SK-N-SH (cell line): ENCODE results near the gene ATP6V1G2. TPM values are rescaled to one million over a fixed set of nuclear protein-coding genes. Genes with fewer than 3 reads are reported as not detected.

Experiments used
- CTCF ChIA-PET: fragments of 300-600, 350-600 bp; formaldehyde crosslinking; extraction: SDS; loops from one replicate; lab custom pipeline; 2021; lab: Yijun Ruan, JAX
- POLR2A ChIA-PET: fragments of 350-600 bp; sonication (Branson Sonifier 250); formaldehyde crosslinking; extraction: SDS; loops from one replicate; lab custom pipeline; 2020; ENCODE audit warnings: antibody characterized with exemption, inconsistent platforms; lab: Yijun Ruan, JAX
- DNase-seq: peaks from one replicate; pipeline ENCODE4 v3.0.0; 2012
- H2AFZ ChIP-seq: fragments of 200-600 bp; sonication (generic); 2 replicates; pipeline ENCODE4 v1.8.1; 2016; ENCODE audit warnings: antibody characterized with exemption, mild to moderate bottlenecking, low read depth
- H3F3A ChIP-seq: fragments of 200-600 bp; sonication (generic); replicated peaks from 2 replicates; pipeline ENCODE3; 2016; ENCODE audit warnings: antibody characterized with exemption, mild to moderate bottlenecking; ENCODE audit not compliant: insufficient read depth
- H3K27ac ChIP-seq, 2 experiments: fragments of 200-500 bp in 1 of 2; fragments of 200-600 bp in 1 of 2; sonication (Bioruptor generic) in 1 of 2; sonication (generic), shearing (Covaris generic) in 1 of 2; 2 replicates each; pipeline versions ENCODE4 v1.5.1 to v1.6.1; 2014 to 2016; ENCODE audit warnings: low read depth in 2 of 2, inconsistent platforms in 1 of 2, low read length in 1 of 2, mild to moderate bottlenecking in 1 of 2, mixed read lengths in 1 of 2
- H3K27me3 ChIP-seq: fragments of 200-600 bp; sonication (generic), shearing (Covaris generic); 2 replicates; pipeline ENCODE4 v1.6.1; 2016; ENCODE audit warnings: mixed run types; ENCODE audit not compliant: insufficient read depth
- H3K36me3 ChIP-seq, 2 experiments: fragments of 200-500 bp in 1 of 2; fragments of 200-600 bp in 1 of 2; sonication (Bioruptor generic) in 1 of 2; sonication (generic) in 1 of 2; replicated peaks in 1 of 2; 2 replicates each; pipeline versions ENCODE3 to v1.5.1; 2014 to 2016; ENCODE audit warnings: low read length in 1 of 2, mild to moderate bottlenecking in 1 of 2; ENCODE audit not compliant: insufficient read depth in 2 of 2, control insufficient read depth in 1 of 2
- H3K4me1 ChIP-seq, 2 experiments: fragments of 200-500 bp in 1 of 2; fragments of 200-600 bp in 1 of 2; sonication (Bioruptor generic) in 1 of 2; sonication (generic), shearing (Covaris generic) in 1 of 2; 2 replicates each; pipeline versions ENCODE4 v1.5.1 to v1.6.1; 2014 to 2016; ENCODE audit warnings: low read depth in 1 of 2, low read length in 1 of 2, mixed run types in 1 of 2; ENCODE audit not compliant: insufficient read depth in 2 of 2, control insufficient read depth in 1 of 2
- H3K4me2 ChIP-seq: fragments of 200-600 bp; sonication (generic), shearing (Covaris generic); 2 replicates; pipeline ENCODE4 v1.6.1; 2017; ENCODE audit warnings: mixed run types
- H3K4me3 ChIP-seq, 2 experiments: fragments of 200-500 bp in 1 of 2; fragments of 200-600 bp in 1 of 2; sonication (Bioruptor generic) in 1 of 2; sonication (generic), shearing (Covaris generic) in 1 of 2; 2 replicates each; pipeline versions ENCODE4 v1.5.1 to v1.8.1; 2014 to 2016; ENCODE audit warnings: low read depth in 2 of 2, inconsistent platforms in 1 of 2, low read length in 1 of 2, mild to moderate bottlenecking in 1 of 2, mixed read lengths in 1 of 2, moderate library complexity in 1 of 2
- H3K79me2 ChIP-seq: fragments of 200-600 bp; sonication (generic); 2 replicates; pipeline ENCODE4 v1.8.1; 2017; ENCODE audit warnings: mild to moderate bottlenecking; ENCODE audit not compliant: insufficient read depth
- H3K9ac ChIP-seq: fragments of 200-600 bp; sonication (generic); 2 replicates; pipeline ENCODE4 v1.6.1; 2017; ENCODE audit warnings: mixed run types
- H3K9me2 ChIP-seq: fragments of 200-600 bp; sonication (generic); 2 replicates; pipeline ENCODE4 v1.6.1; 2017; ENCODE audit warnings: mixed run types
- H3K9me3 ChIP-seq: fragments of 200-600 bp; sonication (generic); 2 replicates; pipeline ENCODE4 v1.6.1; 2017; ENCODE audit warnings: mixed run types, mild to moderate bottlenecking, moderate library complexity
- H4K20me1 ChIP-seq: fragments of 200-600 bp; sonication (generic); 2 replicates; pipeline ENCODE4 v1.6.1; 2017; ENCODE audit warnings: mild to moderate bottlenecking, mixed run types; ENCODE audit not compliant: insufficient read depth
- ELF1 ChIP-seq: IDR thresholded peaks from 2 replicates; pipeline ENCODE4 v1.4.0; 2012
- FOSL2 ChIP-seq: IDR thresholded peaks from 2 replicates; pipeline ENCODE4 v1.4.0; 2012; ENCODE audit warnings: low read depth, mild to moderate bottlenecking, moderate library complexity, borderline replicate concordance
- MAX ChIP-seq: IDR thresholded peaks from 2 replicates; pipeline ENCODE4 v1.4.0; 2012; ENCODE audit warnings: low read depth
- PBX3 ChIP-seq: IDR thresholded peaks from 2 replicates; pipeline ENCODE4; 2012
- RAD21 ChIP-seq: IDR thresholded peaks from 2 replicates; pipeline ENCODE4 v1.6.1; 2012; ENCODE audit warnings: mild to moderate bottlenecking, low read length
- SMC3 ChIP-seq: IDR thresholded peaks from 2 replicates; pipeline ENCODE4 v1.6.1; 2012; ENCODE audit warnings: low read depth, low read length, improper control_type of control experiment
- TAF1 ChIP-seq: IDR thresholded peaks from 2 replicates; pipeline ENCODE4 v1.6.1; 2012; ENCODE audit warnings: low read depth, mild to moderate bottlenecking, low read length, moderate library complexity, borderline replicate concordance
- USF2 ChIP-seq: fragments of 150-350 bp; IDR thresholded peaks from 2 replicates; pipeline ENCODE4 v1.6.1; 2017; ENCODE audit warnings: antibody characterized with exemption, low read length, low read depth, borderline replicate concordance
- YY1 ChIP-seq: IDR thresholded peaks from 2 replicates; pipeline ENCODE4 v1.4.0; 2012; ENCODE audit warnings: low read depth, mild to moderate bottlenecking
- WGBS: methylation state at CpG from one replicate; pipeline ENCODE4 v1.1.6; 2017; ENCODE audit warnings: low lambda C conversion rate; 5-methylcytosine and 5-hydroxymethylcytosine counted together
- polyA plus RNA-seq, 3 experiments: library from polyadenylated mRNA; depleted of rRNA; stranded (reverse); fragments of >200 nt; gene quantifications; 2 replicates each; pipeline ENCODE4 v1.2.3, GENCODE V29; 2012

The ATP6V1G2 gene
- polyA plus RNA-seq, 1 of the 3 experiments (the other 2 are of a cell fraction), result 13.6 TPM

GRCh38 chr6:31528821-31529328 lies 17.5 kb downstream of the ATP6V1G2 start, which contains the start of gene MCCD1 (continued):
- TF ChIP-seq YY1 (no peak), TAF1 (no peak)

GRCh38 chr6:31528307-31528777 lies 18.1 kb downstream of the ATP6V1G2 start:
- Histone ChIP-seq H4K20me1 (peaks cover 25% of the 10 kb centered on the region; the same call in 1 of the 2 replicates), H3F3A (peaks cover 28% of the 10 kb centered on the region), H3K9me2 (no peaks in the 10 kb centered on the region), H3K4me3 (no peak overlapping the region), H3K4me1 (peaks cover 0 to 14% of the 10 kb centered on the region in 2 experiments; a peak in 2 of 4 replicates), H3K27ac (no peak overlapping the region), H3K4me2 (no peak overlapping the region), H3K9ac (no peak overlapping the region), H3K36me3 (peaks cover 29 to 38% of the 10 kb centered on the region in 2 experiments)
- POLR2A ChIA-PET, result no interaction called here
- CTCF ChIA-PET, result interaction anchor here (0.7 kb wide), 1 partner anchor 11 kb away, joined by 3 read pairs; no protein-coding TSS in a partner anchor
- TF ChIP-seq USF2, result no peak
- TF ChIP-seq, all 33 proteins: peak for 0
- Histone ChIP-seq H3K79me2 (peaks cover 2% of the 10 kb centered on the region; the same call in 1 of the 2 replicates), H3K9me3 (no peaks in the 10 kb centered on the region), H2AFZ (no peak overlapping the region), H3K27me3 (no peaks in the 10 kb centered on the region)
- 89% methylated on average over 4 of the region's 4 CpGs for WGBS
- no peak for DNase-seq

GRCh38 chr6:31525932-31526591 lies 20.3 kb downstream of the ATP6V1G2 start:
- H3K9ac ChIP-seq, result 0 out of 2 replicates have a peak overlapping the region, but pooled peaks have one; percentile 12
- DNase-seq, result no peak
- peak overlapping the region; percentile 64 for H3K4me2 ChIP-seq
- no peaks in the 10 kb centered on the region for H3K9me3 ChIP-seq
- H3K79me2 ChIP-seq, result no peaks in the 10 kb centered on the region
- peaks cover 12% of the 10 kb centered on the region for H3F3A ChIP-seq
- peaks cover 0 to 14% of the 10 kb centered on the region in 2 experiments; a peak in 2 of 4 replicates for H3K4me1 ChIP-seq
- POLR2A ChIA-PET, result interaction anchor here (0.6 kb wide), 1 partner anchor 126 kb away, joined by 4 read pairs; the partner anchor contains the start of gene BAG6
- H3K4me3 ChIP-seq, result no peak overlapping the region
- 0 out of 2 replicates have a peak overlapping the region, but pooled peaks have one; percentile 29 for H2AFZ ChIP-seq
- 51% methylated on average over 3 of the region's 4 CpGs for WGBS
- H3K36me3 ChIP-seq, result peaks cover 11 to 16% of the 10 kb centered on the region in 2 experiments
- H3K27ac ChIP-seq, result peak overlapping the region in 1 of 2 experiments; percentile 80; a peak in 2 of 4 replicates
- no peaks in the 10 kb centered on the region for H3K27me3 ChIP-seq
- no peaks in the 10 kb centered on the region for H3K9me2 ChIP-seq
- peaks cover 12% of the 10 kb centered on the region; the same call in 1 of the 2 replicates for H4K20me1 ChIP-seq
- TF ChIP-seq RAD21 (no peak), MAX (0 out of 2 replicates have a peak, but pooled peaks have one; percentile 12), SMC3 (no peak), FOSL2 (0 out of 2 replicates have a peak, but pooled peaks have one; percentile 15), ELF1 (no peak), PBX3 (0 out of 2 replicates have a peak, but pooled peaks have one; percentile 4)
- CTCF ChIA-PET, result interaction anchor here (1.2 to 1.4 kb wide), 2 partner anchors 31 to 72 kb away, joined by 3 to 5 read pairs; no protein-coding TSS in a partner anchor
